Common myeloid progenitor, CD34-positive (primary cell): ENCODE data around the gene ADI1.

Experiments used
- CTCF ChIA-PET: fragments of 350-600 bp; sonication (Branson Sonifier 250); formaldehyde crosslinking; loops from one replicate; lab custom pipeline; 2021; ENCODE audit warnings: antibody characterized with exemption; lab: Charles Lee
- POLR2A ChIA-PET: fragments of 350-600 bp; sonication (Branson Sonifier 250); formaldehyde crosslinking; loops from one replicate; lab custom pipeline; 2021; ENCODE audit warnings: antibody characterized with exemption; lab: Charles Lee
- DNase-seq, 3 donors: peaks; one replicate each; pipeline versions ENCODE4 v3.0.0 to v3.0.0-alpha.2; 2013
- H3K27ac ChIP-seq, 2 experiments: 1 replicate in 1 of 2; 2 replicates in 1 of 2; pipeline ENCODE4 v1.7.0; 2013; ENCODE audit warnings: inconsistent platforms in 2 of 2, low read length in 2 of 2, mild to moderate bottlenecking in 2 of 2, low read depth in 1 of 2, moderate library complexity in 1 of 2; ENCODE audit not compliant: severe bottlenecking in 2 of 2, insufficient read depth in 1 of 2, poor library complexity in 1 of 2
- H3K27me3 ChIP-seq, 5 experiments: replicated peaks in 2 of 5; 1 replicate in 3 of 5; 2 replicates in 2 of 5; pipeline versions ENCODE4 v1.6.1 to v1.7.0; 2013; ENCODE audit warnings: low read length in 4 of 5, mild to moderate bottlenecking in 2 of 5, moderate library complexity in 2 of 5, inconsistent platforms in 1 of 5; ENCODE audit not compliant: insufficient read depth in 5 of 5, control insufficient read depth in 4 of 5
- H3K36me3 ChIP-seq, 4 experiments: 1 replicate in 2 of 4; 2 replicates in 2 of 4; pipeline versions ENCODE4 v1.6.1 to v1.7.0; 2013; ENCODE audit warnings: low read length in 3 of 4, control low read depth in 1 of 4, mild to moderate bottlenecking in 1 of 4; ENCODE audit not compliant: control insufficient read depth in 4 of 4, insufficient read depth in 4 of 4
- H3K4me1 ChIP-seq, 4 experiments: 1 replicate in 3 of 4; 2 replicates in 1 of 4; pipeline versions ENCODE4 v1.6.1 to v1.7.1; 2013; ENCODE audit warnings: low read length in 3 of 4, mild to moderate bottlenecking in 3 of 4, control low read depth in 1 of 4, inconsistent platforms in 1 of 4, moderate library complexity in 1 of 4; ENCODE audit not compliant: control insufficient read depth in 4 of 4, insufficient read depth in 4 of 4; ENCODE audit errors: control extremely low read depth in 1 of 4
- H3K4me3 ChIP-seq, 7 experiments: 1 replicate in 4 of 7; 2 replicates in 3 of 7; pipeline versions ENCODE4 v1.5.1 to v1.7.0; 2013; ENCODE audit warnings: mild to moderate bottlenecking in 7 of 7, low read length in 6 of 7, moderate library complexity in 6 of 7, inconsistent platforms in 2 of 7, low read depth in 2 of 7, control low read depth in 1 of 7; ENCODE audit not compliant: insufficient read depth in 4 of 7, control insufficient read depth in 1 of 7; ENCODE audit errors: extremely low read depth in 1 of 7
- H3K9me3 ChIP-seq, 5 experiments: 1 replicate in 4 of 5; 2 replicates in 1 of 5; pipeline versions ENCODE4 v1.6.1 to v1.7.1; 2013; ENCODE audit warnings: low read length in 4 of 5, mild to moderate bottlenecking in 2 of 5, inconsistent platforms in 1 of 5, low read depth in 1 of 5, moderate library complexity in 1 of 5; ENCODE audit not compliant: control insufficient read depth in 4 of 5, insufficient read depth in 2 of 5; ENCODE audit errors: control extremely low read depth in 1 of 5
- WGBS: methylation state at CpG from one replicate; pipeline ENCODE4 v1.1.5; 2013; ENCODE audit not compliant: insufficient coverage; 5-methylcytosine and 5-hydroxymethylcytosine counted together

The ADI1 gene

DNA sequence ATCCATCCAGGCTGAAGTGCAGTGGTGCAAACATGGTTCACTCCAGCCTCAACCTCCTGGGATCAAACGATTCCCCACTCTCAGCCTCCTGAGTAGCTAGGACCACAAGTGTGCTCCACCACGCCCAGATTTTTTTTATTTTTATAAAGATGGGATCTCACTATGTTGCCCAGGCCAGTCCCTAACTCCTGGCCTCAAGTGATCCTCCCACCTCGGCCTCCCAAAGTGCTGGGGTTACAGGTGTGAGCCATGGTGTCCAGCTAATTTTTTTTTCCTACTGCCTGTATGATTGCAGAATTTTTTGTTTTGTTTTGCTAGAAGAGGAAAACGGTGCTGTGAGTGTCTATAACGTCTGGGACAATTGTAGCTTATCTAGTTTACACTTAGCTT is 38.3 kb downstream of the ADI1 start:
- Histone ChIP-seq H3K36me3 (peaks cover 0 to 39% (median 29%) of the 10 kb centered on the region in 4 experiments), H3K4me3 (no peak overlapping the region), H3K27me3 (no peaks in the 10 kb centered on the region), H3K27ac (no peak overlapping the region), H3K9me3 (peaks cover 0 to 1% (median 0%) of the 10 kb centered on the region in 5 experiments), H3K4me1 (peaks cover 0 to 13% (median 7%) of the 10 kb centered on the region in 4 experiments)
- ChIA-PET CTCF (interaction anchor here (0.7 to 1.1 kb wide), 3 partner anchors 12 to 57 kb away, joined by 3 read pairs; no protein-coding TSS in a partner anchor), POLR2A (no interaction called here)
- no peak for DNase-seq
- 100% methylated on average over 2 of the region's 5 CpGs for WGBS

DNA sequence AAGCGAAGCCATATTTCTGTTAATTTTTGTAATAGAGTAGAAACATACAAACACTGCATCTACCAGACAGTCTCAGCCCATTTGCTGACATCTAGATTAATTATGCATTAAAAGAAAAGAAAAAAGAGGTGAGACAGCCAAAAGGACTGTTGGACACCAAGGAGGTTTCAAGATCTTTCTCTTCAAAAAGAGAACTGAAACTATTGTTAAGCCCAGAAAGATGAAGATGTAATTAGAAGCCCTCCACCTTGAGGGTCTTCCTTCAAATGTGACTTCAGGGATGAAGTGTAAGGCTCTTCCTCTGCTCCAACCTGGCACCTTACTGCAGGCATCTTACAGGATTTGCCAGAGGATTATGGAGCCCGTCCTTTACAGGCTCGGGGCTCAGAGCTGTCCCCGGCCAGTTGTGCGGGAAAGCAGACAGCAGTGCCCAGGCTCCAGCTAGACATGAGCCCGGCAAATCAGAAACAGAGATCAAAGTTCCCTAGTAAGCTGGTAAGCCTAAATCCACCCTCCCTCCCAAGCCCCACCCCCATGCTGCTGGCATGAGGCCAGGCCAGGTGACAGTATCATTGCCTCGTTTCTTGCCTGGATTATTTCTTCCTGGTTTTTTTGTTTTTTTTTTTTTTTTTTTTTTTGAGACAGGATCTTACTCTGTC is 38.9 kb downstream of the ADI1 start:
- ChIA-PET CTCF (interaction anchor here (0.7 to 1.2 kb wide), 4 partner anchors 13 to 57 kb away, joined by 3 read pairs; no protein-coding TSS in a partner anchor), POLR2A (no interaction called here)
- no peak overlapping the region for H3K27ac ChIP-seq
- H3K4me1 ChIP-seq = peaks cover 0 to 13% (median 7%) of the 10 kb centered on the region in 4 experiments
- H3K27me3 ChIP-seq = no peaks in the 10 kb centered on the region
- WGBS = 80% methylated on average over 5 of the region's 7 CpGs
- no peaks in the 10 kb centered on the region for H3K9me3 ChIP-seq
- H3K36me3 ChIP-seq = peaks cover 0 to 44% (median 31%) of the 10 kb centered on the region in 4 experiments
- H3K4me3 ChIP-seq = no peak overlapping the region
- no peak for DNase-seq

DNA sequence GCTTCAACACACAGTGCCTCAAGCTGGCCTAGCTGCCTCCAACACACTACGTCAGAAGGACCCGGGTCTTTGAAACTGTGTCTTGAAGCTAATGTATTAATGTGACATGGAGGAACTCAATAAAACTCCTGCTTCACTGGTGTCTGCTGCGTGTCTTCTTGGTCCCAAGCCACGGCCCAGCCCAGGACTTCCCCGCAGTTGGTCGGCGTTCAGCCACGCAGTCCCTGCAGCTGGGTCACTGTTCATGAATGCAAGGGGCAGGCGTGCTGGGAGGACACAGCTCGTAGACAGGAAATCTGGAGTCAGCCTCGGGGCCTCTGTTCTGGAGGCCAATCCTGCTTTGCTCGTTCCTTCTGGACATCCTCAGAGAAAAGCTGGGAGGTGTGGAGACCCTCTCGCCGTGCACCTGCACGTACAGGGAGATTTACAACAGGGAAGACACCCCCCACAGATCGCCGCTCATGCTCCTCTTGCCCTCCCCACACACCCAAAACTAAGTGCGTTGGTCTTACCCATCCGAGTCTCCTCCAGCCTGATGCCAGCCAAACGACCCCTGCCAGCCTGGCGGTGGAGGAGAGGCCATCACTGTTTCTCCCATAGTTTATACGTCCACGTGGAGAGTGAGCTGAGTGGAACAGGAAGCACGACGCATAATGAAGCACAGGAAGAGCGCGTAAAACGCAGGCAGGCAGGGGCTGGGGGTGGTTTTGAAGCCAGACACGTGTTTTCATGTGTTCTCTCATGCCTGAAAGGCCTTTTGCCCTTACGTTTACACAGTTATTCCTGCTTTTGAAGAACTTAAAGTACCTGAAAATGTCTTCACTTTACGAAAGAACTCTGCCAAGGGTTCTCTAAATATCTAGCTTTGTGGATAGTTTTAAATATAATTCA is 39.7 kb downstream of the ADI1 start:
- Histone ChIP-seq H3K4me1 (peaks cover 0 to 13% (median 7%) of the 10 kb centered on the region in 4 experiments), H3K27me3 (no peaks in the 10 kb centered on the region), H3K36me3 (peaks cover 0 to 45% (median 33%) of the 10 kb centered on the region in 4 experiments), H3K9me3 (no peaks in the 10 kb centered on the region), H3K4me3 (no peak overlapping the region), H3K27ac (no peak overlapping the region)
- CTCF ChIA-PET = interaction anchor here (0.6 to 1.2 kb wide), 3 partner anchors 12 to 31 kb away, joined by 3 read pairs; no protein-coding TSS in a partner anchor
- POLR2A ChIA-PET = no interaction called here
- no peak for DNase-seq
- WGBS = 96% methylated on average over 23 of the region's 31 CpGs

DNA sequence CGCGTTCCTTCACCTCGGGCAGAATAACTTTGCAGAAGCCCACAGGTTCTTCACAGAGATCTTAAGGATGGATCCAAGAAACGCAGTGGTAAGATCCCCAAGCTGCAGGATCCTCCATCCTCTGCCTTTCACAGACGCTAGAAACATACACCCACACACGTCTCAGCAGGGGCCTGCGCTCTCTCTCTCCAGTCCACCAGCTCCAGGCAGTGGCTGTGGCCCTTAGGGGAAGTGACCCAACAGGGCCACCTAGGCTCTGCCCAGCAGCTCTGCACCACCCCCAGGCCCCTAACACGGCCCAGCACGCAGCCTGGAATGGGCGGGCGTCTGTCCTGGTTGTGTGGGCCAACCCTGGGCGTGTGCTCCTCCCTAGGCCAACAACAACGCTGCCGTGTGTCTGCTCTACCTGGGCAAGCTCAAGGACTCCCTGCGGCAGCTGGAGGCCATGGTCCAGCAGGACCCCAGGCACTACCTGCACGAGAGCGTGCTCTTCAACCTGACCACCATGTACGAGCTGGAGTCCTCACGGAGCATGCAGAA is 40.4 kb downstream of the ADI1 start:
- H3K4me1 ChIP-seq = peaks cover 0 to 13% (median 7%) of the 10 kb centered on the region in 4 experiments
- POLR2A ChIA-PET = no interaction called here
- 97% methylated on average over 17 of the region's 19 CpGs for WGBS
- no peaks in the 10 kb centered on the region for H3K9me3 ChIP-seq
- no peak for DNase-seq
- no peak overlapping the region for H3K4me3 ChIP-seq
- CTCF ChIA-PET = interaction anchor here (1.1 to 1.2 kb wide), 2 partner anchors 12 to 18 kb away, joined by 3 read pairs; no protein-coding TSS in a partner anchor
- H3K27ac ChIP-seq = no peak overlapping the region
- H3K27me3 ChIP-seq = no peaks in the 10 kb centered on the region
- peaks cover 0 to 47% (median 34%) of the 10 kb centered on the region in 4 experiments for H3K36me3 ChIP-seq

DNA sequence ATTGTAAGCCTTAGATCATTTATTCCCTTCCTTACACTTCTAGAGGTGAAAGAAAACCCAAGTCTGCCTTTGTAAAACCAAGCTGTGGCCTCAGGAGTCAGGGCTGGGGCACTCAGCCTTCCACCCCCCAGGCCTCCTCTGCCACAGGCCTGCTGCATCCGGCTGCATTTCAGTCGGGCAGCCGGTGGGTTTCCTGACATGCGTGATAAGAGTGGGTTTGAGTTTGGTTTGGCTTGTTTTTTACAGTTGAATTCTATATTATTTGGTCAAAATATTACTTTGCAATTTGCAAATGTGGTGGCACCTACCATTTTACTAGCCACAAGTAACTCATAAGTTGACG is 42.4 kb downstream of the ADI1 start:
- Histone ChIP-seq H3K36me3 (peaks cover 2 to 58% (median 38%) of the 10 kb centered on the region in 4 experiments), H3K4me3 (no peak overlapping the region), H3K9me3 (no peaks in the 10 kb centered on the region), H3K4me1 (peaks cover 0 to 13% (median 7%) of the 10 kb centered on the region in 4 experiments), H3K27ac (peak overlapping the region in 1 of 2 experiments; percentile 61), H3K27me3 (no peaks in the 10 kb centered on the region)
- ChIA-PET CTCF (interaction anchor here (1.0 kb wide), 2 partner anchors 14 to 180 kb away, joined by 3 to 4 read pairs; no protein-coding TSS in a partner anchor), POLR2A (no interaction called here)
- DNase-seq = peak; percentile 43 to 91 (median 84)
- WGBS = no CpG with 5 or more reads among the region's 5 CpGs

DNA sequence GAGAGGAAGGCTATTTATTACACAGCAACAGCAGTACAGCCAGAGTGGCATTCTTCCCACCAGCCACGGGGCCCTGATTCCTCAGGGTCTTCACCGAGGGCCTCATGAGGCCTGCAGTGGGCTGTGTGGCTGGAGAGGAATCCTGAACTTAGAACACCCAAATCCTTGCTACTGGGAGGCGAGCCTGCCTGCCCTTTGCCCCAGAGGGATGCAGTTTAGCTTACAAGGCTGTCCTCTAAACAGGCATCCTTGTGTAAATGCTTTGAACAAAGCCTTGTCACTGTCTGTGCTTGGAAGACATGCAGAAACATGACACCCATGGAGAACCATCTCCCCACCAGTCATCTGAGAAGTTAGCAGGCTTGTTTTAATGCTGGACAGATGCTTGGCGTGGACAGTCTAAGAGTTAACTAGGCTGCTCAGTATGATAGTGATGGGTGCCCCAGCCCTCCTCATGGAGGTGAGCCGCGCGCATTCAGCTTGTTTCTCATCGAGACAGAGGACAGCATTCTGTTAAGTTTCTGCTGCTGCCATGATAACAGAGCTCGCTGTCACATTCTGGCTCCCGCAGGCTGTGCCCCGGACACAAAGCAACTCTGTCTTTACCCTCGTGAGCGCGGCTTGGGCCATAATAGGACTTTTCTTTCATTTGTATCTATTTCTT is 42.9 kb downstream of the ADI1 start:
- 83% methylated on average over 12 of the region's 14 CpGs for WGBS

More for the DNA sequence above, 42.9 kb downstream of the ADI1 start:
- CTCF ChIA-PET = interaction anchor here (1.0 kb wide), 2 partner anchors 14 to 180 kb away, joined by 3 to 4 read pairs; no protein-coding TSS in a partner anchor
- Histone ChIP-seq H3K9me3 (no peaks in the 10 kb centered on the region), H3K4me3 (no peak overlapping the region), H3K4me1 (peaks cover 0 to 13% (median 7%) of the 10 kb centered on the region in 4 experiments), H3K36me3 (peaks cover 2 to 58% (median 40%) of the 10 kb centered on the region in 4 experiments), H3K27ac (peak overlapping the region in 1 of 2 experiments; percentile 61), H3K27me3 (no peaks in the 10 kb centered on the region)
- POLR2A ChIA-PET = no interaction called here
- no peak for DNase-seq
